ENCODE results near the gene NFATC1.

- no peak for TF ChIP-seq TAF1 (IDR thresholded peaks at IDR 0.05; ENCODE audit: borderline replicate concordance, insufficient read depth, low read length)
- no peak for TF ChIP-seq POLR2AphosphoS5 (IDR thresholded peaks at IDR 0.05; ENCODE audit: low read depth, low read length)
- TF ChIP-seq REST (IDR thresholded peaks at IDR 0.05; ENCODE audit: insufficient read depth in 1 of 2, low read depth in 2 of 2, low read length in 2 of 2): no peak
- no peak for TF ChIP-seq FOXP2 (optimal IDR thresholded peaks at IDR 0.05; ENCODE audit: borderline replicate concordance, extremely low read depth, extremely low read length, insufficient read depth)
- TF ChIP-seq SIN3A (IDR thresholded peaks at IDR 0.05; ENCODE audit: borderline replicate concordance, insufficient read depth, low read length): no peak
Observed at GRCh38 chr18:79528316-79528695, 132.6 kb downstream of the NFATC1 start.
